Prostate gland (tissue), 2 donors: ENCODE data around the gene DOCK10.

Experiments
- POLR2A ChIP-seq: fragments of 450-650 bp; IDR thresholded peaks from one replicate; pipeline ENCODE4 v1.6.1; 2016; ENCODE audit warnings: antibody characterized with exemption, mild to moderate bottlenecking
- POLR2AphosphoS5 ChIP-seq: sonication (generic); formaldehyde crosslinking; IDR thresholded peaks from one replicate; pipeline ENCODE4 v1.6.1; 2017; ENCODE audit warnings: antibody characterized with exemption
- TF ChIP-seq, protein P1 (sequence below), 4 experiments: fragments of 200-600 bp in 2 of 4; fragments of 450-650 bp in 2 of 4; sonication (generic) in 2 of 4; IDR thresholded peaks; 1 replicate in 3 of 4; 2 replicates in 1 of 4; pipeline ENCODE4 v1.5.1; 2016 to 2019; ENCODE audit warnings: antibody characterized with exemption in 4 of 4, mild to moderate bottlenecking in 2 of 4, moderate library complexity in 2 of 4

DNA sequence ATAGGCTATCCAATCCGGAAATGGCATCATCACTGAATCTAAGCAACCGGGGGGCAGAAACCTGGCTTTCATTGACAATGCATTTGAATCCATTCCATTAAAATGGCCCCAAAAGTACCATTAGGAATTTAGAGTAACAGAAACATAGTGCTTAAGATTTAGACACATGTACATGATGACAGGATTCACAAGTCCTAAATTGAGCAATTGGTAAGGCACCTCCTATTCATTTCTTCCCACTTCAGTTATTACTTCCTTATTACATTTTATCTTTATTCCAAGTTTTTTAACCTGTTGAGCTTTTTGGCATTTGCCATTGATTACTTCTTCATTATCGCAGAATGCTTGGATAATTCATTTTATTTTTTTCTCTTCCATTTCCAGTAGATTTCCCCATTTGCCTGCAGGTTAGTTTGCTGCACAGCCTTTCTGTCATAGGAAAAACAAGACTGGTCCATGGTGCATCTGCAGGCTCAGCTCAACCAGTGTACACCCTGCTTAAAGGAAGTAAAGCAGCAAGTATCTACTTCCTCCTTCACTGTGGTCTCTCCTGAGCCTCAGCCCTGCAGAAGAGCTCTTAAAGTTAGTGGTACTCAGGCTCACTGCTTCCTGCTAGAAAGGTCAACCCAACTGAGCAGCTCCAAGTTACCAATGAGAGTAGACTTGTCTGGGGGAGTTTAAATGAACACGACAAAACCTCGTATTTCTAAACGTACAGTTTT lies 89.2 kb downstream of the DOCK10 start:
- TF ChIP-seq POLR2A, result no peak
- TF ChIP-seq, protein P1, sequence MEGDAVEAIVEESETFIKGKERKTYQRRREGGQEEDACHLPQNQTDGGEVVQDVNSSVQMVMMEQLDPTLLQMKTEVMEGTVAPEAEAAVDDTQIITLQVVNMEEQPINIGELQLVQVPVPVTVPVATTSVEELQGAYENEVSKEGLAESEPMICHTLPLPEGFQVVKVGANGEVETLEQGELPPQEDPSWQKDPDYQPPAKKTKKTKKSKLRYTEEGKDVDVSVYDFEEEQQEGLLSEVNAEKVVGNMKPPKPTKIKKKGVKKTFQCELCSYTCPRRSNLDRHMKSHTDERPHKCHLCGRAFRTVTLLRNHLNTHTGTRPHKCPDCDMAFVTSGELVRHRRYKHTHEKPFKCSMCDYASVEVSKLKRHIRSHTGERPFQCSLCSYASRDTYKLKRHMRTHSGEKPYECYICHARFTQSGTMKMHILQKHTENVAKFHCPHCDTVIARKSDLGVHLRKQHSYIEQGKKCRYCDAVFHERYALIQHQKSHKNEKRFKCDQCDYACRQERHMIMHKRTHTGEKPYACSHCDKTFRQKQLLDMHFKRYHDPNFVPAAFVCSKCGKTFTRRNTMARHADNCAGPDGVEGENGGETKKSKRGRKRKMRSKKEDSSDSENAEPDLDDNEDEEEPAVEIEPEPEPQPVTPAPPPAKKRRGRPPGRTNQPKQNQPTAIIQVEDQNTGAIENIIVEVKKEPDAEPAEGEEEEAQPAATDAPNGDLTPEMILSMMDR (IDR thresholded peaks at IDR 0.05), result no peak
- no peak for TF ChIP-seq POLR2AphosphoS5
